CD4-positive, CD25-positive, alpha-beta regulatory T cell (primary cell): Measurements from ENCODE around the gene ACTR2. TPM values are rescaled to one million over a fixed set of nuclear protein-coding genes. Genes with fewer than 3 reads are reported as not detected.
"Not testable (repeated sequence)": the region's sequence is repeated elsewhere in the genome, so short reads cannot be mapped to it uniquely, and the experiment has no call there.

Experiments used
- ATAC-seq, 2 donors: fragments of 150-1000 bp; cut with Tn5 transposase; one replicate each; pipeline ENCODE4 v1.10.0; 2021; ENCODE audit warnings: low read depth in 2 of 2, moderate number of reproducible peaks in 2 of 2, moderate library complexity in 1 of 2
- DNase-seq, 3 donors: peaks; one replicate each; pipeline versions ENCODE4 v3.0.0 to v3.0.0-alpha.2; 2012 to 2022; ENCODE audit warnings: mixed read lengths in 1 of 3
- H3K27ac ChIP-seq: one replicate; pipeline ENCODE4 v1.7.0; 2013; ENCODE audit warnings: mild to moderate bottlenecking, low read length; ENCODE audit not compliant: insufficient read depth, poor library complexity, severe bottlenecking
- H3K27me3 ChIP-seq: one replicate; pipeline ENCODE4 v1.7.0; 2013; ENCODE audit warnings: low read length; ENCODE audit not compliant: control insufficient read depth, insufficient read depth
- H3K36me3 ChIP-seq: one replicate; pipeline ENCODE4 v1.7.0; 2013; ENCODE audit warnings: mild to moderate bottlenecking, low read length, moderate library complexity; ENCODE audit not compliant: control insufficient read depth, insufficient read depth
- H3K4me1 ChIP-seq: 2 replicates; pipeline ENCODE4 v1.7.0; 2013; ENCODE audit warnings: mild to moderate bottlenecking, low read length; ENCODE audit not compliant: insufficient read depth, control insufficient read depth, poor library complexity, severe bottlenecking
- H3K4me3 ChIP-seq: one replicate; pipeline ENCODE4 v1.7.0; 2013; ENCODE audit warnings: low read depth, mild to moderate bottlenecking, low read length, moderate library complexity
- H3K9me3 ChIP-seq, 2 experiments: 1 replicate in 1 of 2; 2 replicates in 1 of 2; pipeline ENCODE4 v1.7.0; 2013; ENCODE audit warnings: low read length in 2 of 2, mild to moderate bottlenecking in 1 of 2, moderate library complexity in 1 of 2; ENCODE audit not compliant: control insufficient read depth in 2 of 2
- H3K27ac Mint-ChIP-seq, 3 donors: one replicate each; pipeline ENCODE4 v1.8.0; 2020 to 2022; ENCODE audit warnings: mild to moderate bottlenecking in 3 of 3, mixed read lengths in 3 of 3, moderate library complexity in 2 of 3
- H3K27me3 Mint-ChIP-seq: one replicate; pipeline ENCODE4 v1.8.0; 2022; ENCODE audit warnings: mild to moderate bottlenecking, mixed read lengths
- H3K36me3 Mint-ChIP-seq: one replicate; pipeline ENCODE4 v1.8.0; 2020; ENCODE audit warnings: mixed read lengths
- H3K4me1 Mint-ChIP-seq, 4 donors: one replicate each; pipeline ENCODE4 v1.8.0; 2020 to 2022; ENCODE audit warnings: mixed read lengths in 4 of 4, mild to moderate bottlenecking in 1 of 4
- H3K4me3 Mint-ChIP-seq, 4 donors: one replicate each; pipeline ENCODE4 v1.8.0; 2020 to 2022; ENCODE audit warnings: mild to moderate bottlenecking in 4 of 4, mixed read lengths in 4 of 4, moderate library complexity in 3 of 4
- H3K9me3 Mint-ChIP-seq, 7 donors: one replicate each; pipeline ENCODE4 v1.8.0; 2020 to 2022; ENCODE audit warnings: mixed read lengths in 7 of 7, mild to moderate bottlenecking in 3 of 7, moderate library complexity in 2 of 7
- polyA plus RNA-seq, 4 donors: library from polyadenylated mRNA; unstranded; fragments of 300-500 nt; fragmentation: Illumina TruSeq; gene quantifications; one replicate each; pipeline ENCODE4 v1.2.3, GENCODE V29; 2021
- total RNA-seq: library from RNA; stranded (reverse); gene quantifications from one replicate; pipeline ENCODE4 v1.2.3, GENCODE V29; 2022

Gene ACTR2
- total and polyA plus RNA-seq, 5 donors from 2014 or later, result 275 to 324 (median 303) TPM

- Mint-ChIP-seq H3K9me3 (no peaks in the 10 kb centered on the region), H3K36me3 (peaks cover 6% of the 10 kb centered on the region), H3K4me3 (no peak overlapping the region), H3K27me3 (no peaks in the 10 kb centered on the region), H3K4me1 (peaks cover 3 to 23% (median 12%) of the 10 kb centered on the region in 4 donors), H3K27ac (no peak overlapping the region)
- ATAC-seq (no peak), DNase-seq (no peak)
- H3K27ac ChIP-seq, result no peak overlapping the region
- peaks cover 6% of the 10 kb centered on the region for H3K4me1 ChIP-seq
- H3K36me3 ChIP-seq, result no peaks in the 10 kb centered on the region
- no peaks in the 10 kb centered on the region for H3K9me3 ChIP-seq
- no peak overlapping the region for H3K4me3 ChIP-seq
- H3K27me3 ChIP-seq, result no peaks in the 10 kb centered on the region
Observed at GRCh38 chr2:65316072-65316471, 88.4 kb downstream of the ACTR2 start.

- not testable (repeated sequence) for H3K27ac Mint-ChIP-seq, H3K27me3 ChIP-seq, H3K4me3 ChIP-seq, H3K9me3 Mint-ChIP-seq, H3K36me3 Mint-ChIP-seq, H3K36me3 ChIP-seq, H3K4me3 Mint-ChIP-seq, DNase-seq, H3K4me1 ChIP-seq, H3K9me3 ChIP-seq, ATAC-seq, H3K27me3 Mint-ChIP-seq, H3K27ac ChIP-seq
- peaks cover 3 to 23% (median 12%) of the 10 kb centered on the region in 4 donors for H3K4me1 Mint-ChIP-seq
Observed at GRCh38 chr2:65317351-65317750, 89.7 kb downstream of the ACTR2 start.

- peaks cover 2 to 23% (median 12%) of the 10 kb centered on the region in 4 donors for H3K4me1 Mint-ChIP-seq
- no peaks in the 10 kb centered on the region for H3K27me3 ChIP-seq
- DNase-seq (no peak), ATAC-seq (no peak)
- H3K4me3 ChIP-seq, result no peak overlapping the region
- no peaks in the 10 kb centered on the region for H3K9me3 ChIP-seq
- H3K36me3 Mint-ChIP-seq, result peaks cover 6% of the 10 kb centered on the region
- H3K27ac ChIP-seq, result no peak overlapping the region
- H3K4me3 Mint-ChIP-seq, result no peak overlapping the region
- no peaks in the 10 kb centered on the region for H3K27me3 Mint-ChIP-seq
- no peaks in the 10 kb centered on the region for H3K9me3 Mint-ChIP-seq
- H3K36me3 ChIP-seq, result no peaks in the 10 kb centered on the region
- H3K4me1 ChIP-seq, result peaks cover 6% of the 10 kb centered on the region
- H3K27ac Mint-ChIP-seq, result no peak overlapping the region
Observed at GRCh38 chr2:65317841-65318240, 90.2 kb downstream of the ACTR2 start.

- no peaks in the 10 kb centered on the region for H3K27me3 ChIP-seq
- H3K36me3 ChIP-seq, result no peaks in the 10 kb centered on the region
- no peak for DNase-seq
- no peaks in the 10 kb centered on the region for H3K9me3 Mint-ChIP-seq
- H3K27me3 Mint-ChIP-seq, result no peaks in the 10 kb centered on the region
- H3K27ac ChIP-seq, result no peak overlapping the region
- peaks cover 6% of the 10 kb centered on the region for H3K4me1 ChIP-seq
- H3K4me1 Mint-ChIP-seq, result peaks cover 0 to 23% (median 12%) of the 10 kb centered on the region in 4 donors
- peaks cover 3% of the 10 kb centered on the region for H3K36me3 Mint-ChIP-seq
- no peaks in the 10 kb centered on the region for H3K9me3 ChIP-seq
- H3K4me3 ChIP-seq, result no peak overlapping the region
- no peak for ATAC-seq
- H3K4me3 Mint-ChIP-seq, result no peak overlapping the region
- peak overlapping the region in 2 of 3 donors; percentile 17 to 45 for H3K27ac Mint-ChIP-seq
Observed at GRCh38 chr2:65319072-65319673, 91.5 kb downstream of the ACTR2 start.

GRCh38 chr2:65319674-65320041 is 92.0 kb downstream of the ACTR2 start:
- Mint-ChIP-seq H3K4me1 (peaks cover 0 to 23% (median 12%) of the 10 kb centered on the region in 4 donors), H3K4me3 (no peak overlapping the region), H3K27ac (peak overlapping the region; percentile 28 to 47 (median 45)), H3K27me3 (no peaks in the 10 kb centered on the region), H3K36me3 (peaks cover 3% of the 10 kb centered on the region), H3K9me3 (no peaks in the 10 kb centered on the region)
- H3K27ac ChIP-seq, result no peak overlapping the region
- H3K4me3 ChIP-seq, result no peak overlapping the region
- H3K27me3 ChIP-seq, result no peaks in the 10 kb centered on the region
- H3K9me3 ChIP-seq, result no peaks in the 10 kb centered on the region
- ATAC-seq, result no peak
- no peak for DNase-seq
- no peaks in the 10 kb centered on the region for H3K36me3 ChIP-seq
- H3K4me1 ChIP-seq, result peaks cover 6% of the 10 kb centered on the region

- no peak overlapping the region for H3K4me3 ChIP-seq
- Mint-ChIP-seq H3K27ac (peak overlapping the region; percentile 31 to 90 (median 47)), H3K27me3 (no peaks in the 10 kb centered on the region), H3K4me1 (peaks cover 0 to 23% (median 12%) of the 10 kb centered on the region in 4 donors), H3K4me3 (peak overlapping the region in 3 of 4 donors; percentile 19 to 70 (median 55)), H3K9me3 (no peaks in the 10 kb centered on the region), H3K36me3 (peaks cover 3% of the 10 kb centered on the region)
- H3K27ac ChIP-seq, result no peak overlapping the region
- DNase-seq, result peak in 2 of 3 donors; percentile 15 to 71
- no peaks in the 10 kb centered on the region for H3K36me3 ChIP-seq
- H3K4me1 ChIP-seq, result peaks cover 6% of the 10 kb centered on the region
- H3K27me3 ChIP-seq, result no peaks in the 10 kb centered on the region
- peak; percentile 87 to 88 for ATAC-seq
- no peaks in the 10 kb centered on the region for H3K9me3 ChIP-seq
Observed at GRCh38 chr2:65320042-65320725, 92.6 kb downstream of the ACTR2 start.

Other genes with a start within 250 kb of the ACTR2 start
- 22.1 TPM for gene SLC1A4, start 238.4 kb upstream of the ACTR2 start, total RNA-seq
- gene SLC1A4, start 238.4 kb upstream of the ACTR2 start, polyA plus RNA-seq, result 10 to 100 TPM in 3 of 4 donors, 1 to 10 TPM in 1; 8.1 to 18.4 (median 12.6) TPM
- gene CEP68, start 171.4 kb upstream of the ACTR2 start, total RNA-seq, result 18.8 TPM
- 10 to 100 TPM; 19.9 to 27.8 (median 26.7) TPM for gene CEP68, start 171.4 kb upstream of the ACTR2 start, polyA plus RNA-seq
- gene RAB1A, start 97.7 kb upstream of the ACTR2 start, total RNA-seq, result 79.3 TPM
- gene RAB1A, start 97.7 kb upstream of the ACTR2 start, polyA plus RNA-seq, result 10 to 100 TPM; 50.4 to 64.7 (median 58.0) TPM
- 6.3 TPM for gene SPRED2, start 204.8 kb downstream of the ACTR2 start, total RNA-seq
- gene SPRED2, start 204.8 kb downstream of the ACTR2 start, polyA plus RNA-seq, result 1 to 10 TPM in 2 of 4 donors, under 1 TPM in 2; 0.23 to 1.2 (median 0.84) TPM